Naive thymus-derived CD4-positive, alpha-beta T cell (primary cell): ENCODE measurements around the gene TF. TPM values are rescaled to one million over a fixed set of nuclear protein-coding genes. Genes with fewer than 3 reads are reported as not detected.

Experiments
- ATAC-seq: fragments of 150-1000 bp; cut with Tn5 transposase; 2 replicates; pipeline ENCODE4 v1.10.0; 2021; ENCODE audit warnings: mild to moderate bottlenecking, moderate library complexity
- CTCF ChIA-PET: fragments of 350-600 bp; sonication (Branson Sonifier 250); formaldehyde crosslinking; loops from one replicate; lab custom pipeline; 2021; ENCODE audit warnings: antibody characterized with exemption; lab: Charles Lee
- POLR2A ChIA-PET: fragments of 350-600 bp; sonication (Branson Sonifier 250); formaldehyde crosslinking; loops from one replicate; lab custom pipeline; 2021; ENCODE audit warnings: antibody characterized with exemption, inconsistent platforms; lab: Charles Lee
- DNase-seq, 9 donors: peaks; one replicate each; pipeline versions ENCODE4 v3.0.0 to v3.0.0-alpha.2; 2020 to 2022; ENCODE audit warnings: mixed read lengths in 1 of 9
- H3K27ac ChIP-seq: one replicate; pipeline ENCODE4 v1.7.0; 2013; ENCODE audit warnings: mild to moderate bottlenecking, low read depth, low read length, moderate library complexity
- H3K27me3 ChIP-seq, 2 donors: one replicate each; pipeline ENCODE4 v1.7.0; 2013; ENCODE audit warnings: low read length in 2 of 2, mild to moderate bottlenecking in 2 of 2, moderate library complexity in 2 of 2; ENCODE audit not compliant: control insufficient read depth in 2 of 2, insufficient read depth in 2 of 2
- H3K36me3 ChIP-seq, 3 experiments: 1 replicate in 2 of 3; 2 replicates in 1 of 3; pipeline ENCODE4 v1.7.0; 2013; ENCODE audit warnings: low read length in 3 of 3, mild to moderate bottlenecking in 3 of 3, moderate library complexity in 1 of 3; ENCODE audit not compliant: insufficient read depth in 3 of 3, control insufficient read depth in 2 of 3
- H3K4me1 ChIP-seq, 2 donors: one replicate each; pipeline ENCODE4 v1.7.0; 2013; ENCODE audit warnings: low read length in 2 of 2, mild to moderate bottlenecking in 2 of 2, moderate library complexity in 1 of 2; ENCODE audit not compliant: control insufficient read depth in 2 of 2, insufficient read depth in 2 of 2
- H3K4me3 ChIP-seq: 2 replicates; pipeline ENCODE4 v1.7.0; 2013; ENCODE audit warnings: mild to moderate bottlenecking, low read length
- H3K9me3 ChIP-seq, 3 experiments: 1 replicate in 2 of 3; 2 replicates in 1 of 3; pipeline ENCODE4 v1.7.0; 2013; ENCODE audit warnings: low read length in 3 of 3; ENCODE audit not compliant: control insufficient read depth in 2 of 3
- H3K27ac Mint-ChIP-seq, 9 donors: one replicate each; pipeline ENCODE4 v1.8.0; 2020 to 2022; ENCODE audit warnings: mixed read lengths in 9 of 9, mild to moderate bottlenecking in 8 of 9, moderate library complexity in 5 of 9, inconsistent platforms in 2 of 9
- H3K27me3 Mint-ChIP-seq, 5 donors: one replicate each; pipeline ENCODE4 v1.8.0; 2021 to 2022; ENCODE audit warnings: mixed read lengths in 5 of 5, mild to moderate bottlenecking in 1 of 5
- H3K36me3 Mint-ChIP-seq, 5 donors: one replicate each; pipeline ENCODE4 v1.8.0; 2020 to 2022; ENCODE audit warnings: mixed read lengths in 5 of 5, mild to moderate bottlenecking in 3 of 5, inconsistent platforms in 1 of 5
- H3K4me1 Mint-ChIP-seq, 7 donors: one replicate each; pipeline ENCODE4 v1.8.0; 2020 to 2022; ENCODE audit warnings: mixed read lengths in 7 of 7, mild to moderate bottlenecking in 3 of 7, inconsistent platforms in 1 of 7
- H3K4me3 Mint-ChIP-seq, 10 donors: one replicate each; pipeline ENCODE4 v1.8.0; 2020 to 2022; ENCODE audit warnings: mild to moderate bottlenecking in 10 of 10, mixed read lengths in 10 of 10, moderate library complexity in 6 of 10, inconsistent platforms in 2 of 10
- H3K9me3 Mint-ChIP-seq, 11 donors: one replicate each; pipeline ENCODE4 v1.8.0; 2020 to 2022; ENCODE audit warnings: mixed read lengths in 11 of 11, mild to moderate bottlenecking in 4 of 11, inconsistent platforms in 1 of 11, moderate library complexity in 1 of 11
- intact Hi-C, 2 donors: fragments of 100-400 bp; cut with micrococcal nuclease; formaldehyde crosslinking; loops; one replicate each; pipeline ENCODE4 v1.15.1; 2023
- polyA plus RNA-seq, 2 donors: library from polyadenylated mRNA; unstranded; fragments of 300-500 nt; fragmentation: Illumina TruSeq; gene quantifications; one replicate each; pipeline ENCODE4 v1.2.3, GENCODE V29; 2021
- total RNA-seq, 6 experiments: library from RNA in 5 of 6; stranded (reverse) in 5 of 6; gene quantifications; 1 replicate in 5 of 6; 2 replicates in 1 of 6; pipeline ENCODE4 v1.2.3 and lab custom pipeline; 2021 to 2026

Gene TF
- total and polyA plus RNA-seq, 7 experiments from 2014 or later: 0.11 to 0.54 (median 0.35) TPM; not detected in 2

DNA sequence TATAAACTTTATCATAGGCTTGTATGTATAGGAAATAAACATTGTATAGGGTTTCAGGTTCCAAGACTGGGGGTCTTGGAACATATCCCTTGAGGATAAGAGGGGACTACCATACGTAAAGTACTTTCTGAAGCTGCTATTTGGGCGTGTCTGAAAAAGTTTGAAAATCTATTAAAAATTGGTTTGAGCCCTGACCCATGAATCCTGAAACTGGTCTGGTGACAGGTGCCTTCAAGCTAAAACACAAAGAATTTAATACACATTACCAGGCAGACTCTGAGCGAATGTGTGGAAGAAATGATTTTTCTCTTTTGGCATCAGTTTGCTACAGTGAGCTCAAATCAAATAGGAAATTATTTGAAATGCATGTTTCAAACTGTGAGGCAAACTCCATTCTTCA, 16.3 kb downstream of the TF start:
- no peaks in the 10 kb centered on the region for H3K27me3 ChIP-seq
- DNase-seq (no peak), ATAC-seq (no peak)
- Mint-ChIP-seq H3K9me3 (no peaks in the 10 kb centered on the region), H3K27ac (no peak overlapping the region), H3K27me3 (peaks cover 0 to 24% (median 7%) of the 10 kb centered on the region in 5 donors), H3K36me3 (no peaks in the 10 kb centered on the region), H3K4me3 (no peak overlapping the region), H3K4me1 (no peaks in the 10 kb centered on the region)
- H3K36me3 ChIP-seq: no peaks in the 10 kb centered on the region
- CTCF ChIA-PET: no interaction called here
- POLR2A ChIA-PET: no interaction called here
- no peak overlapping the region for H3K4me3 ChIP-seq
- H3K9me3 ChIP-seq: no peaks in the 10 kb centered on the region
- no peak overlapping the region for H3K27ac ChIP-seq
- H3K4me1 ChIP-seq: no peaks in the 10 kb centered on the region
- intact Hi-C loops: no loop called here

DNA sequence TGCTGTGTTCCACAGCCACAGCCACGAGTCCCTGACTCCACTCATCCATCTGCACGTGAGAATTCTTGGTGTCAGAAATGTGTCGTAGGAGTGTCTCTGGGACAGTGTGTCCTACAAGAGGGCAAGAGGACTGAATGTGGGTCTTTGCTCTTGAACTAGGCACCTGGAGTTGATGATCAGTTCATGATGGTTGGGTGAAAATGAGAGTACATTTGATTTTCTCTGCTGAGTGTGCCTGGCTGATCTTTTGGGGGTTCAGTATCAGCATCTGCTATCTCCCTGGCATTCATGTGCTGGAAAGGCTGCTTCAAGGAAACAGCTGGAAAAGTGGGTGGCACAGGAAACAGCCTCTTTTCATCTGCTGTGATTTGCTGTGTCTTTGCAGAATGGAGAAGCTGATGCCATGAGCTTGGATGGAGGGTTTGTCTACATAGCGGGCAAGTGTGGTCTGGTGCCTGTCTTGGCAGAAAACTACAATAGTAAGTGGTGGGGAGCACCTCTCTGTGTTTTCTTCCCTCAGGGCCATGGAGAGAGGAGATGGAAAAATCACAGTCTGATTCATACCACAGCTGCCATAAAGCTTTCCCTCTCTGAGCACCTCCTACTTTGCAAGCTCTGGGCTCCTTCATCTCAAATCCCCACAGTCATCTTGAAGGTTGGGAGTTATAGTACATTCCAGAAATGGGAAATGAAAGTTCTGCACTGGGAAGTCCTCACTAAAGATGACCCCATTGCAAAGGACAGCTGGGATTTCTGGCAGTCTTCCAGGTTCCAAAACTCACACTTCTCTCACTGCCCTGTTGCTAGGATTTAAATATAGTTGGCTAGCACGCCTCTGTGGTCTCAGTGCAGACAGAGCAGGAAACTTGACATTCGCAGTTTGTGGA, 17.8 kb downstream of the TF start:
- Mint-ChIP-seq H3K27me3 (peaks cover 0 to 24% (median 7%) of the 10 kb centered on the region in 5 donors), H3K27ac (no peak overlapping the region), H3K9me3 (no peaks in the 10 kb centered on the region), H3K4me3 (no peak overlapping the region), H3K4me1 (no peaks in the 10 kb centered on the region), H3K36me3 (no peaks in the 10 kb centered on the region)
- intact Hi-C loops: no loop called here
- no peaks in the 10 kb centered on the region for H3K9me3 ChIP-seq
- CTCF ChIA-PET: interaction anchor here (0.5 to 0.7 kb wide), 3 partner anchors 97 to 1706 kb away, joined by 3 to 4 read pairs (median 3); no protein-coding TSS in a partner anchor
- H3K4me3 ChIP-seq: no peak overlapping the region
- no peaks in the 10 kb centered on the region for H3K36me3 ChIP-seq
- DNase-seq (no peak), ATAC-seq (no peak)
- H3K27ac ChIP-seq: no peak overlapping the region
- no peaks in the 10 kb centered on the region for H3K4me1 ChIP-seq
- H3K27me3 ChIP-seq: no peaks in the 10 kb centered on the region
- POLR2A ChIA-PET: no interaction called here

DNA sequence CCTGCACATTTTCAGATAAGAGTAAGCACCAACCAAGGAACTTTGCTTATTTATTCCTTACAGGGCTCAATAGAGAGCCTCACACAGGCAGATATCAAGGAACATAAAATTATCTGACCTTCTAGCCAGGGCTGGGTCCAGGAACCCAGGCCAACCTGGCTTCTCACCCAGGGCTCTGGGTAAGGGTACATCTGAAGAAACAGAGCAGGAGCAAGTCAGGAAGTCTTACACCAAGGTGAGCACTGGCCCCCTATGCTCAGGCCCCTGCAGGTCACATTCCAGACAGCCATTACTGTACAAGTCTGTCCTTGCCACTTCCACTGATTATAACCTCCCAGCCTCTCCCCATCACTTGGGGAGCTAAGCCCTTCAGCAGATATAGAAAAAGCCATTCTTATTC, 19.1 kb downstream of the TF start:
- H3K27me3 Mint-ChIP-seq: peaks cover 0 to 24% (median 7%) of the 10 kb centered on the region in 5 donors
- no peaks in the 10 kb centered on the region for H3K36me3 Mint-ChIP-seq
- DNase-seq (no peak), ATAC-seq (no peak)
- no peak overlapping the region for H3K4me3 Mint-ChIP-seq
- no peak overlapping the region for H3K4me3 ChIP-seq
- no peak overlapping the region for H3K27ac ChIP-seq
- H3K4me1 ChIP-seq: no peaks in the 10 kb centered on the region
- POLR2A ChIA-PET: no interaction called here
- intact Hi-C loops: no loop called here
- no peak overlapping the region for H3K27ac Mint-ChIP-seq
- CTCF ChIA-PET: no interaction called here
- H3K4me1 Mint-ChIP-seq: no peaks in the 10 kb centered on the region
- no peaks in the 10 kb centered on the region for H3K27me3 ChIP-seq
- H3K36me3 ChIP-seq: no peaks in the 10 kb centered on the region
- no peaks in the 10 kb centered on the region for H3K9me3 ChIP-seq
- H3K9me3 Mint-ChIP-seq: no peaks in the 10 kb centered on the region

DNA sequence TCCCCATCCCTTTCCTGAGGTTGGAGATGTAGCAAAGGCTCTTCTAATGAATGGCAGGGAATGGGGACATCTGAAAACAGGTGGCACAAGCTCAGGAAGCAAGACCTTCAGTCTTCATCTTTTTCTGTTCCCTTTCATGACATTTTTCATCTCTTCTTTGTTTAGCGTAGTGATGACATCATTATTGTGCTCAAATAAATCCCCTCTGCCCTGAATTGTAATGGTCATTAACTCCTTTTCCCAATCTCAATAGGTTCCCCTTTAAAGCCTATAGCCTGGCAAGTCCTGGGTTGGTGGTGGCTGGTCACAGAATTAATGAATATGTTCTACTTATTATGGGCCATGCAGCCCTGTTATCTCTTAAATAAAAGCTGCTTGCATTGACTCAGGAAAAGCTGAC, 21.4 kb downstream of the TF start:
- DNase-seq: no peak
- Mint-ChIP-seq H3K4me1 (peaks cover 0 to 1% (median 0%) of the 10 kb centered on the region in 7 donors), H3K36me3 (peaks cover 0 to 3% (median 0%) of the 10 kb centered on the region in 5 donors), H3K4me3 (no peak overlapping the region), H3K27me3 (peaks cover 0 to 19% (median 7%) of the 10 kb centered on the region in 5 donors), H3K9me3 (no peaks in the 10 kb centered on the region), H3K27ac (no peak overlapping the region)
- Histone ChIP-seq H3K36me3 (no peaks in the 10 kb centered on the region), H3K27ac (no peak overlapping the region), H3K27me3 (no peaks in the 10 kb centered on the region), H3K4me1 (no peaks in the 10 kb centered on the region), H3K4me3 (no peak overlapping the region), H3K9me3 (no peaks in the 10 kb centered on the region)
- CTCF ChIA-PET: no interaction called here
- ATAC-seq: no peak
- POLR2A ChIA-PET: no interaction called here
- intact Hi-C loops: no loop called here

DNA sequence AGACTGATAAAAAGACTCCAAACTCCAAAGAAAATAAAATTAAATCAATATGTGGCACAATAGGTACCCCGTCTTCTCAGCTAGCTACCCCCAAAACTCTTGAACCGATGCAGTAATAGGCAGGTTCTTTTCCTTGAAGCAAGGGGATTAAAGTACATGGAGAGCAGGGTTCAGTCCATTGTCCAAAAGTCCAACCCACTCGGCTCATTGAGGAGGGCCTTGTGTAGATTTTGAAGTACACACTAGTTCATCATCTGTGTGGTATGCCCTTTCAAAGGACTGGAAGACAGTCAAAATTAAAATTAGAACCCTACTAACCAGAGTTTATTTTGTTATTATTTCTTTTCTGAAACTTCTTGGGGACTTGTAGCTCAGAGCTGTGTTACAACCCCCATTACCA, 23.3 kb downstream of the TF start:
- H3K4me3 ChIP-seq: no peak overlapping the region
- no peaks in the 10 kb centered on the region for H3K27me3 ChIP-seq
- H3K4me3 Mint-ChIP-seq: no peak overlapping the region
- H3K27ac Mint-ChIP-seq: no peak overlapping the region
- ChIA-PET POLR2A (no interaction called here), CTCF (no interaction called here)
- no peaks in the 10 kb centered on the region for H3K4me1 ChIP-seq
- peaks cover 3 to 12% (median 9%) of the 10 kb centered on the region in 5 donors for H3K27me3 Mint-ChIP-seq
- H3K9me3 ChIP-seq: no peaks in the 10 kb centered on the region
- H3K4me1 Mint-ChIP-seq: peaks cover 0 to 1% (median 0%) of the 10 kb centered on the region in 7 donors
- no peaks in the 10 kb centered on the region for H3K36me3 ChIP-seq
- no peak overlapping the region for H3K27ac ChIP-seq
- peaks cover 0 to 3% (median 0%) of the 10 kb centered on the region in 5 donors for H3K36me3 Mint-ChIP-seq
- DNase-seq: no peak
- H3K9me3 Mint-ChIP-seq: peaks cover 0 to 2% (median 0%) of the 10 kb centered on the region in 11 donors
- intact Hi-C loops: no loop called here
- no peak for ATAC-seq

DNA sequence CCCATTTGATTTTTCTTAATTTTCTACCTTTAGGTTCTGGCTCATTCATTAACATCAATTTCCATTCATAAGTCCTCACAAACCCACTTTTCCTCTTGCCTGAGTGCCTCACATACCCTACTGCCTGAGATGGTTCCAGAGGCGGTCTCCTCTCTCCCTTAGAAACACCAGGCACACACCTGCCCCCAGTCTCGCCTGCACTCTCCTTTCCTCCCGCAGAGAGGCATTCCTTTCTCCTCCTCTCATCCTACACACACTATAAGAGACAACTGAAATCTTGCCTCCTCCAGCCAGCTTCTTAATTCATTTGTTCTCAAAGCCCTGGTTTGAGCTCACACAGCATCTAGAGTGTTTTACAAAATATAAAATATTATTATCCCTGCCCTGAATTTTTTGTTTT, 27.5 kb downstream of the TF start:
- ChIA-PET POLR2A (no interaction called here), CTCF (no interaction called here)
- ATAC-seq: no peak

More for the DNA sequence above, 27.5 kb downstream of the TF start:
- Mint-ChIP-seq H3K9me3 (peaks cover 0 to 2% (median 0%) of the 10 kb centered on the region in 11 donors), H3K4me1 (peaks cover 0 to 1% (median 0%) of the 10 kb centered on the region in 7 donors), H3K4me3 (no peak overlapping the region), H3K27me3 (peaks cover 4 to 19% (median 16%) of the 10 kb centered on the region in 5 donors), H3K27ac (no peak overlapping the region), H3K36me3 (peaks cover 0 to 3% (median 0%) of the 10 kb centered on the region in 5 donors)
- no peaks in the 10 kb centered on the region for H3K36me3 ChIP-seq
- H3K4me3 ChIP-seq: no peak overlapping the region
- H3K9me3 ChIP-seq: no peaks in the 10 kb centered on the region
- H3K27ac ChIP-seq: no peak overlapping the region
- H3K4me1 ChIP-seq: no peaks in the 10 kb centered on the region
- intact Hi-C loops: no loop called here
- no peaks in the 10 kb centered on the region for H3K27me3 ChIP-seq
- DNase-seq: no peak
